Epithelial cell of esophagus (primary cell): Measurements from ENCODE around the gene DNAH9.

ENCODE experiments used
- DNase-seq: peaks from one replicate; pipeline ENCODE4 v3.0.0; 2010; ENCODE audit warnings: low read depth
- H3K4me3 ChIP-seq: 2 replicates; pipeline ENCODE4 v1.5.1; 2011; ENCODE audit warnings: mild to moderate bottlenecking, low read length, control low read depth
- TF ChIP-seq, protein P1 (sequence below): IDR thresholded peaks from 2 replicates; pipeline ENCODE4 v1.5.1; 2011; ENCODE audit warnings: low read depth, mild to moderate bottlenecking, low read length, control low read depth, inconsistent platforms; ENCODE audit not compliant: insufficient read depth; ENCODE audit errors: missing control alignments

DNAH9 gene

DNA sequence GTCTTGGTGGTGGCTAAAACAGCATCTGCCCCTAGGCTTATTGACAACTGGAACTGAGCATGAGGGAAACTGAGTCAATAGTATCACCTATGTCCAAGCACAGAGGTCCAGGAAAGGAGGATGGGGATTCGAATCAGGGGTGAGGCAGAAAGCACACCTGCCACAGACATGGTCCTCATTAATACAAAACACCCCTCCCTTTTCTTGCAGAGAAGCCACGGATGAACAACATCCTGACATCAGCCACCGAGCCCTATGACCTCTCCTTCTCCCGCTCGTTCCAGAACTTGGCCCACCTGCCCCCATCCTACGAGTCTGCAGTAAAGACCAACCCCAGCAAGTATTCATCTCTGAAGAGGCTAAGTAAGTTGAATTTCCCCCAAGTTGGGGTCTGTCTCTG is 42.7 kb upstream of the DNAH9 start:
- H3K4me3 ChIP-seq, result no peak overlapping the region
- TF ChIP-seq, protein P1, sequence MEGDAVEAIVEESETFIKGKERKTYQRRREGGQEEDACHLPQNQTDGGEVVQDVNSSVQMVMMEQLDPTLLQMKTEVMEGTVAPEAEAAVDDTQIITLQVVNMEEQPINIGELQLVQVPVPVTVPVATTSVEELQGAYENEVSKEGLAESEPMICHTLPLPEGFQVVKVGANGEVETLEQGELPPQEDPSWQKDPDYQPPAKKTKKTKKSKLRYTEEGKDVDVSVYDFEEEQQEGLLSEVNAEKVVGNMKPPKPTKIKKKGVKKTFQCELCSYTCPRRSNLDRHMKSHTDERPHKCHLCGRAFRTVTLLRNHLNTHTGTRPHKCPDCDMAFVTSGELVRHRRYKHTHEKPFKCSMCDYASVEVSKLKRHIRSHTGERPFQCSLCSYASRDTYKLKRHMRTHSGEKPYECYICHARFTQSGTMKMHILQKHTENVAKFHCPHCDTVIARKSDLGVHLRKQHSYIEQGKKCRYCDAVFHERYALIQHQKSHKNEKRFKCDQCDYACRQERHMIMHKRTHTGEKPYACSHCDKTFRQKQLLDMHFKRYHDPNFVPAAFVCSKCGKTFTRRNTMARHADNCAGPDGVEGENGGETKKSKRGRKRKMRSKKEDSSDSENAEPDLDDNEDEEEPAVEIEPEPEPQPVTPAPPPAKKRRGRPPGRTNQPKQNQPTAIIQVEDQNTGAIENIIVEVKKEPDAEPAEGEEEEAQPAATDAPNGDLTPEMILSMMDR, result no peak
- no peak for DNase-seq

DNA sequence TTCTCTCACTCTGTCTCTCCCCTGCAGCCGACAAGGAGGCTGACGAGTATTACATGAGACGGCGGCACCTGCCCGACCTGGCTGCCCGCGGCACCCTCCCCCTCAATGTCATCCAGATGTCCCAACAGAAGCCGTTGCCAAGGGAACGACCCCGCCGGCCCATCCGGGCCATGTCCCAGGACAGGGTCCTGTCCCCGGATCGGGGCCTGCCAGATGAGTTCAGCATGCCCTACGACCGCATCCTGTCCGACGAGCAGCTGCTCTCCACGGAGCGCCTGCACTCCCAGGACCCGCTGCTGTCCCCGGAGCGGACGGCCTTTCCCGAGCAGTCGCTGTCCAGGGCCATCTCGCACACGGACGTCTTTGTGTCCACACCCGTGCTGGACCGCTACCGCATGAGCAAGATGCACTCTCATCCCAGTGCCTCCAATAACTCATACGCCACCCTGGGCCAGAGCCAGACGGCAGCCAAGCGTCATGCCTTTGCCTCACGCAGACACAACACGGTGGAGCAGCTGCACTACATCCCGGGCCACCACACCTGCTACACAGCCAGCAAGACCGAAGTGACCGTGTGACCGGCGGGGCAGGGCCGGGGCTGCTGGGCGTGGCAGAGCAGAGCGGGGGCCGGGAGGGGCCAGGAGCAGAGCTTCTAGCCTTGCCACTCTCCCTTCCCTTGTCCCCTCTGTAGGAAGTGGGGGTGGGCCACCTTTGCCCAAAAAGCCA is 40.4 kb upstream of the DNAH9 start:
- TF ChIP-seq, protein P1, result no peak
- DNase-seq, result no peak
- H3K4me3 ChIP-seq, result no peak overlapping the region

- TF ChIP-seq, protein P1, result no peak
- no peak for DNase-seq
- no peak overlapping the region for H3K4me3 ChIP-seq
These were observed 39.5 kb upstream of the DNAH9 start for GRCh38 chr17:11558681-11559234.

- no peak for DNase-seq
- H3K4me3 ChIP-seq, result no peak overlapping the region
- TF ChIP-seq, protein P1, result no peak
These were observed 38.7 kb upstream of the DNAH9 start for GRCh38 chr17:11559601-11560000.

DNA sequence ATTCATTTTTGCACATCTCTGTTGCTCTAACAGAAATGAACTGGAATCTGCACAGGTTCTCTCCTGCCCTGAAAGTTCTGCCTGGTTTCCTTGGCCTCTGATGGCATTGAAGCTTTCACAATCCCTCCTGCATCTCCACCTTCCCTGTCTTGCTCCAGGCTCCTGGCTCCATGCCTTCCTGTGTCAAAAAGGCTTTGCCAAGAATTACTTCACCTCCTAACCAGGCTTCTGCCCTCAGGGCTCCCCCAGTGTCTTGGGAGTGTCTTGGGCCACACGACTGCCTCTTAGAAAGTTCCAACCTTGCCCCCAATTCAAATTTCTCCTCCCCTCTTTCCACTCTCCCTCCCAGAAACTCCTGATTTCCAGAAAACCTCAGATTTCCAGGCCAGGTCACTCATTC is 37.0 kb upstream of the DNAH9 start:
- TF ChIP-seq, protein P1, result no peak
- H3K4me3 ChIP-seq, result no peak overlapping the region
- no peak for DNase-seq

- TF ChIP-seq, protein P1, result no peak
- no peak for DNase-seq
- H3K4me3 ChIP-seq, result no peak overlapping the region
These were observed 36.6 kb upstream of the DNAH9 start for GRCh38 chr17:11561702-11562101.
